Gastrocnemius medialis (tissue), 4 donors: Measurements from ENCODE around the gene NEO1.

ENCODE experiments used
- CTCF ChIP-seq, 5 experiments: fragments of 450-650 bp in 3 of 5; fragments of 200-600 bp in 2 of 5; sonication (generic) in 2 of 5; IDR thresholded peaks in 4 of 5; conservative IDR thresholded peaks in 1 of 5; 1 replicate in 4 of 5; 2 replicates in 1 of 5; pipeline ENCODE4 v1.5.1; 2016 to 2019; ENCODE audit warnings: antibody characterized with exemption in 5 of 5, mild to moderate bottlenecking in 3 of 5, moderate library complexity in 3 of 5
- POLR2A ChIP-seq, 2 donors: fragments of 450-650 bp; IDR thresholded peaks; one replicate each; pipeline ENCODE4 v1.6.1; 2017; ENCODE audit warnings: antibody characterized with exemption in 2 of 2, mild to moderate bottlenecking in 2 of 2, moderate library complexity in 2 of 2

- TF ChIP-seq CTCF (IDR thresholded peaks at IDR 0.05 in 4 of 5, conservative IDR thresholded peaks at IDR 0.05 in 1 of 5) (no peak), POLR2A (IDR thresholded peaks at IDR 0.05) (no peak)
These were observed 27.3 kb downstream of the NEO1 start for GRCh38 chr15:73079565-73079964.
